ENCODE results near the gene GPR137. TPM values are rescaled to one million over a fixed set of nuclear protein-coding genes. Genes with fewer than 3 reads are reported as not detected.
A peak's percentile ranks its signal among the peaks of the same experiment; 100 is the strongest.

GPR137 gene
- total RNA-seq, 1 donor from 2014 or later, result 71.4 TPM

DNA sequence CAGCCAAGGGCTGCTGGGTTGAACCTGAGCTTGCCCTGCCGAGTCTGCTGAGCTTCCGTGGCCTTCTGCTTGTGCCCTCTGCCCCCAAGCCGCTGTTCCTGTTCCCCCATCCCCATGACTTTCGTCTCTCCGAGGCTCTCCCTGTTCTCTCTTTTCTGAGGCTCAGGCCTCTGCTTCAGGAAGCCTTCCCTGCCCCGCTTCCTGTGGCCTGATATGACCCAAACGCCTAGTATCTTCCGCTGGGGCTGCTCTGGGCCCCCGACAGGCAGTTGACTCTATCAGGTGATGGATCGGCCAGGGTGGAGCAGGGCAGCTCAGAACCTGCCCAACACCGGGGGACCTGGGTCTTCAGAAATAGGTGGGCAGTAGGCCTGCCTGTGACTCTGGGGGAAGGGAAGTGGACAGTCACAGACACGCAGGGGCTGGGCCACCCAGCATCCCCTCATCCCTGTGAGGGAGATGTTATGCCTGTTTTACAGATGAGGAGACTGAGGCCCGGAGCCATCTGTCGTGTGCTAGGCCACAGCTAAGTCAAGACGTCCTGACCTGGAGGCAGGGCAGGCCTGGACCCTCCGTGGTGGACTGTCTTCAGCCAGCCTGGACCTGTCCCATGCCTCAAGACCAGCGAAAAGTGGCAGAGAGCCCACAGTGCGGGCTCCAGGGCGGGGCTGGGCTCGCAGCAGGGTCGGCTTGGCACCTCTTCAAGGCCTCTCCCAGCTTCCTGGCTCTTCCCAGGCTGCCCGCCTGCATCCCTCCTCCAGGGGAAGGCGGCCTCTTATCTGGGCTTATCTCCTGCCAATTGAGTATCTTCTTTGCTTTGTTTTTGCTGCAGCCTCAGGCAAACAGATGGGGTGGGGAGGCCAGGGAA, 17.4 kb upstream of the GPR137 start:
- peaks cover under 1% of the 10 kb centered on the region for H3K36me3 Mint-ChIP-seq (ENCODE audit: unreplicated experiment)
- peak overlapping the region; percentile 99 for H3K27ac Mint-ChIP-seq (ENCODE audit: unreplicated experiment)
- DNase-seq (ENCODE audit: extremely low spot score, unreplicated experiment), result no peak
- H3K4me3 Mint-ChIP-seq (ENCODE audit: unreplicated experiment), result peak overlapping the region; percentile 96
- TF ChIP-seq, protein P1, sequence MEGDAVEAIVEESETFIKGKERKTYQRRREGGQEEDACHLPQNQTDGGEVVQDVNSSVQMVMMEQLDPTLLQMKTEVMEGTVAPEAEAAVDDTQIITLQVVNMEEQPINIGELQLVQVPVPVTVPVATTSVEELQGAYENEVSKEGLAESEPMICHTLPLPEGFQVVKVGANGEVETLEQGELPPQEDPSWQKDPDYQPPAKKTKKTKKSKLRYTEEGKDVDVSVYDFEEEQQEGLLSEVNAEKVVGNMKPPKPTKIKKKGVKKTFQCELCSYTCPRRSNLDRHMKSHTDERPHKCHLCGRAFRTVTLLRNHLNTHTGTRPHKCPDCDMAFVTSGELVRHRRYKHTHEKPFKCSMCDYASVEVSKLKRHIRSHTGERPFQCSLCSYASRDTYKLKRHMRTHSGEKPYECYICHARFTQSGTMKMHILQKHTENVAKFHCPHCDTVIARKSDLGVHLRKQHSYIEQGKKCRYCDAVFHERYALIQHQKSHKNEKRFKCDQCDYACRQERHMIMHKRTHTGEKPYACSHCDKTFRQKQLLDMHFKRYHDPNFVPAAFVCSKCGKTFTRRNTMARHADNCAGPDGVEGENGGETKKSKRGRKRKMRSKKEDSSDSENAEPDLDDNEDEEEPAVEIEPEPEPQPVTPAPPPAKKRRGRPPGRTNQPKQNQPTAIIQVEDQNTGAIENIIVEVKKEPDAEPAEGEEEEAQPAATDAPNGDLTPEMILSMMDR (IDR thresholded peaks at IDR 0.05), result no peak
- H3K27me3 Mint-ChIP-seq (ENCODE audit: unreplicated experiment), result no peaks in the 10 kb centered on the region
- H3K4me1 Mint-ChIP-seq (ENCODE audit: unreplicated experiment), result peaks cover 23% of the 10 kb centered on the region
- H3K9me3 Mint-ChIP-seq (ENCODE audit: unreplicated experiment), result no peaks in the 10 kb centered on the region

DNA sequence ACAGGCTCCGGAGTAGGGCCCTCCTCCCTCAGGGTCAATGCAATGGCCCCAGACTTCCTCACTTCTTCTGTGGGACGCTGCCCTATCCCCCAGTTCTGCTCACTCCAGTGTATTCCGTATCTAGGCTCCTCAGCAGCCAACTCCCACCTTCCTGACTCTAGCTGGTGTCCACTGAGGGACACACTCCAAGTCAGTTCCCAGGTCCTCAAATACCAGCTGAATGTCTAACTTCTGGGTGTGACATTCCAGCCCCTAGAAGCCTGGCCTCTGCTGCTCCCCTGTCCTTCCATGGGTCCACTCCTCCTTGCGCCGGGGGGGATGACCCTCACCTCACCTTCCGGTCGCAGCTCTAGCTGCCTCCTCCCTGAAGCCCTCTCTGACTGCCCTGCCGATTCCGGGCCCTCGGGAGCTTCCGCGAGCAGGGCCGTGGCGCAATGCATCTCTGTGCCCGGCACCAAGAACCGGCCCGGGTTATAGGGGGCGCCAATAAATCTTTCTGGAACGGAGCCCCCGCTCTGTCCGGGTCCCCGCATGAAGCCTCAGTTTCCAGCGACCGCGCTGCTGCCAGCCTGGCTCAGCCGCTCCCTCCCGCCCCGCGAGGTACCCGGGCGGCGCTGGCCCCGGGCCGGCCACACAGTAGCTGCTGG, 16.6 kb upstream of the GPR137 start:
- TF ChIP-seq, protein P1 (IDR thresholded peaks at IDR 0.05), result no peak
- Mint-ChIP-seq H3K4me3 (ENCODE audit: unreplicated experiment) (peak overlapping the region; percentile 96), H3K4me1 (ENCODE audit: unreplicated experiment) (peaks cover 22% of the 10 kb centered on the region), H3K27ac (ENCODE audit: unreplicated experiment) (peak overlapping the region; percentile 99), H3K36me3 (ENCODE audit: unreplicated experiment) (no peaks in the 10 kb centered on the region), H3K9me3 (ENCODE audit: unreplicated experiment) (no peaks in the 10 kb centered on the region), H3K27me3 (ENCODE audit: unreplicated experiment) (no peaks in the 10 kb centered on the region)
- no peak for DNase-seq (ENCODE audit: extremely low spot score, unreplicated experiment)

DNA sequence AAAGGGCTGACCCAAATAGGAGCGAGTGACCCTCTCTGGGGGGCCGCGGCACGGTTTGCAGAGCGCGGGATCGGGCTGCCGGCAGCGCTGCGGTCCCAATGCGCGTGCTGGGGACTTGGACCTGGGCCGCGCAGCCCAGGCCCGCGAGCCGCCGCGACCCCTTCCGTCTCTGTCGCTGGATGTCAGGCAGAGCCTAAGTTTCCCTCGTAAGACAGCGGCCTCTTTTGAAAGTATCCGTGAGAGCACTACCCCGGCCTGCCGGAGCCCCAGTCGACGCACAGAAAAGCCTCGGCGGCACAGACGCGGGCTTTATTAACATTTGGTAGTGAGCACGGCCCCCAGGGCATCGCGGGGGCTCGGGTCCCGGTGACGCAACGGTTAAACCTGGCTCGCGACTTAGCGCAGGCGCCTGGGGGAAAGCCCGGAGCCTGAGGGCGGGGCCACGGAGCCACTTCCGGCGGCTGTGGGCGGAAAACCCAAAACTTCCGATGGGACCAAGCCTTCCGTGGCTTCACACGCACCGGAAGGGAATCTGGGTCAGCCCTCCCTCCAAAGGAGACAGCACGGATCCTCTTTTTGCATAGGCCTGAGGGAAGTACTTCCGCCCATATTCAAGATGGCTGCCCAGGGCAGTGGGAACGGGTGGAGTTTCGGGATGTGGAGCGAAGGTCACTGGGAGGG, 16.0 kb upstream of the GPR137 start:
- H3K36me3 Mint-ChIP-seq (ENCODE audit: unreplicated experiment), result no peaks in the 10 kb centered on the region
- H3K27ac Mint-ChIP-seq (ENCODE audit: unreplicated experiment), result peak overlapping the region; percentile 99
- TF ChIP-seq, protein P1 (IDR thresholded peaks at IDR 0.05), result peak; percentile 36
- no peaks in the 10 kb centered on the region for H3K9me3 Mint-ChIP-seq (ENCODE audit: unreplicated experiment)
- H3K4me3 Mint-ChIP-seq (ENCODE audit: unreplicated experiment), result peak overlapping the region; percentile 96
- no peaks in the 10 kb centered on the region for H3K27me3 Mint-ChIP-seq (ENCODE audit: unreplicated experiment)
- DNase-seq (ENCODE audit: extremely low spot score, unreplicated experiment), result peak; percentile 99
- H3K4me1 Mint-ChIP-seq (ENCODE audit: unreplicated experiment), result peaks cover 22% of the 10 kb centered on the region

DNA sequence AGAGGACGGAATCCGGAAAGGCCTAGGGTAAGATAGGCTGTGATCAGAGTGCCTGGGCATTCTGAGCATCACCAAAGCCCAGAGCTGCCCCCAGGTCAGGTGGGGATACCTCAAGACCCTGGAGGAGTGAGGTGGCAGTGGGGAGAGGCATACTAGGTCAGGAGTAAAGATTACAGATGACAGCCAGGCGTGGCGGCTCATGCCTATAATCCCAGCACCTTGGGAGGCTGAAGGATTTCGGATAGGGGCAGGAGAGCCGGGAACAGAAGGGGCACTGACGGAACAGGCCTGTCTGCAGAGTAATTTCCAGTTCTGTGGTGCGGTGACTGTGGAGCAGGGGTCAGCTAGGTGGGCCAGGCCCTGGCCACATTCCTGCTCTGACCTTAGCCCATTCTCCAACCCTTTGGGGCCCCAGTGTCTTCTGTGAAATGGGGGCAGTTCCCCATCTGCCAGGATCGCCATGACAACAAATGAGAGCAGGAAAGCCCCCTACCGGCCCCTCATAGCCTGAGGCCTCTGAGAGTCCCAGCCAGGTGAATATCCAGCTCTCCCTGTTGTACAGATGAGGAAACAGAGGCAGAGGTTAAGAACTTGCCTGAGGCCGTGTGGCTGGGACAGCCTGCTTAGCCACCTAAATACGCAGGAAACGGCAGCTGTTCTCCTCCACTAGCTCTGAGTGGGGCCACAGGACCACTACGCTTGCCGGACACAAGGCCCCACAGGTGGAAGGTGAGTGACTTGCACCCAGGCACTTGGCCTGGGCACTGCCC, 10.4 kb upstream of the GPR137 start:
- no peak for DNase-seq (ENCODE audit: extremely low spot score, unreplicated experiment)
- no peaks in the 10 kb centered on the region for H3K9me3 Mint-ChIP-seq (ENCODE audit: unreplicated experiment)
- H3K4me1 Mint-ChIP-seq (ENCODE audit: unreplicated experiment), result peaks cover 21% of the 10 kb centered on the region
- H3K27ac Mint-ChIP-seq (ENCODE audit: unreplicated experiment), result peak overlapping the region; percentile 54
- H3K36me3 Mint-ChIP-seq (ENCODE audit: unreplicated experiment), result peaks cover 8% of the 10 kb centered on the region
- TF ChIP-seq, protein P1 (IDR thresholded peaks at IDR 0.05), result no peak
- no peak overlapping the region for H3K4me3 Mint-ChIP-seq (ENCODE audit: unreplicated experiment)
- no peaks in the 10 kb centered on the region for H3K27me3 Mint-ChIP-seq (ENCODE audit: unreplicated experiment)
